ENCODE results near the gene GTPBP6. TPM values are rescaled to one million over a fixed set of nuclear protein-coding genes. Genes with fewer than 3 reads are reported as not detected.

The GTPBP6 gene
- total RNA-seq, 1 experiment from 2014 or later, result 72.4 TPM

- peaks cover 69% of the 10 kb centered on the region for H3K36me3 Mint-ChIP-seq (ENCODE audit: insufficient read depth, unreplicated experiment)
- Histone ChIP-seq H3K4me3 (ENCODE audit: low read depth, low read length) (no peak overlapping the region), H3K27me3 (replicated peaks; ENCODE audit: control insufficient read depth, insufficient read depth, low read length) (no peaks in the 10 kb centered on the region), H3K9me3 (no peaks in the 10 kb centered on the region), H3K4me1 (no peaks in the 10 kb centered on the region), H3K36me3 (ENCODE audit: control insufficient read depth, insufficient read depth, low read length) (peaks cover 6% of the 10 kb centered on the region)
- H3K27me3 Mint-ChIP-seq (ENCODE audit: insufficient read depth, unreplicated experiment), result no peaks in the 10 kb centered on the region
- DNase-seq, result no peak
- no peak overlapping the region for H3K27ac Mint-ChIP-seq (ENCODE audit: unreplicated experiment)
- intact Hi-C loops (cut with micrococcal nuclease; ENCODE audit: unreplicated experiment), result no loop called here
- TF ChIP-seq, protein P1, sequence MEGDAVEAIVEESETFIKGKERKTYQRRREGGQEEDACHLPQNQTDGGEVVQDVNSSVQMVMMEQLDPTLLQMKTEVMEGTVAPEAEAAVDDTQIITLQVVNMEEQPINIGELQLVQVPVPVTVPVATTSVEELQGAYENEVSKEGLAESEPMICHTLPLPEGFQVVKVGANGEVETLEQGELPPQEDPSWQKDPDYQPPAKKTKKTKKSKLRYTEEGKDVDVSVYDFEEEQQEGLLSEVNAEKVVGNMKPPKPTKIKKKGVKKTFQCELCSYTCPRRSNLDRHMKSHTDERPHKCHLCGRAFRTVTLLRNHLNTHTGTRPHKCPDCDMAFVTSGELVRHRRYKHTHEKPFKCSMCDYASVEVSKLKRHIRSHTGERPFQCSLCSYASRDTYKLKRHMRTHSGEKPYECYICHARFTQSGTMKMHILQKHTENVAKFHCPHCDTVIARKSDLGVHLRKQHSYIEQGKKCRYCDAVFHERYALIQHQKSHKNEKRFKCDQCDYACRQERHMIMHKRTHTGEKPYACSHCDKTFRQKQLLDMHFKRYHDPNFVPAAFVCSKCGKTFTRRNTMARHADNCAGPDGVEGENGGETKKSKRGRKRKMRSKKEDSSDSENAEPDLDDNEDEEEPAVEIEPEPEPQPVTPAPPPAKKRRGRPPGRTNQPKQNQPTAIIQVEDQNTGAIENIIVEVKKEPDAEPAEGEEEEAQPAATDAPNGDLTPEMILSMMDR (IDR thresholded peaks at IDR 0.05; ENCODE audit: insufficient read depth in 1 of 2, low read depth in 1 of 2, low read length in 1 of 2, severe bottlenecking in 1 of 2, unreplicated experiment in 1 of 2), result no peak
- H3K9me3 Mint-ChIP-seq (ENCODE audit: unreplicated experiment), result no peaks in the 10 kb centered on the region
- no peaks in the 10 kb centered on the region for H3K4me1 Mint-ChIP-seq (ENCODE audit: low read depth, unreplicated experiment)
- no TSS peak for BruUV-seq (replicated peaks)
- CTCF ChIA-PET, result no interaction called here
- POLR2A ChIA-PET, result no interaction called here
- H3K4me3 Mint-ChIP-seq (ENCODE audit: unreplicated experiment), result no peak overlapping the region
Measured at GRCh38 chrX:295136-295535, 23.5 kb downstream of the GTPBP6 start.

- no TSS peak for BruUV-seq (replicated peaks)
- DNase-seq, result no peak
- TF ChIP-seq, protein P1 (IDR thresholded peaks at IDR 0.05; ENCODE audit: insufficient read depth in 1 of 2, low read depth in 1 of 2, low read length in 1 of 2, severe bottlenecking in 1 of 2, unreplicated experiment in 1 of 2), result no peak
- Mint-ChIP-seq H3K36me3 (ENCODE audit: insufficient read depth, unreplicated experiment) (peaks cover 69% of the 10 kb centered on the region), H3K4me1 (ENCODE audit: low read depth, unreplicated experiment) (no peaks in the 10 kb centered on the region), H3K9me3 (ENCODE audit: unreplicated experiment) (no peaks in the 10 kb centered on the region), H3K4me3 (ENCODE audit: unreplicated experiment) (no peak overlapping the region), H3K27ac (ENCODE audit: unreplicated experiment) (no peak overlapping the region), H3K27me3 (ENCODE audit: insufficient read depth, unreplicated experiment) (no peaks in the 10 kb centered on the region)
- ChIA-PET CTCF (no interaction called here), POLR2A (no interaction called here)
- no peaks in the 10 kb centered on the region for H3K9me3 ChIP-seq
- intact Hi-C loops (cut with micrococcal nuclease; ENCODE audit: unreplicated experiment), result no loop called here
- peaks cover 9% of the 10 kb centered on the region for H3K36me3 ChIP-seq (ENCODE audit: control insufficient read depth, insufficient read depth, low read length)
- H3K4me1 ChIP-seq, result no peaks in the 10 kb centered on the region
- H3K4me3 ChIP-seq (ENCODE audit: low read depth, low read length), result no peak overlapping the region
- H3K27me3 ChIP-seq (replicated peaks; ENCODE audit: control insufficient read depth, insufficient read depth, low read length), result no peaks in the 10 kb centered on the region
Measured at GRCh38 chrX:292900-293897, 25.4 kb downstream of the GTPBP6 start.

DNA sequence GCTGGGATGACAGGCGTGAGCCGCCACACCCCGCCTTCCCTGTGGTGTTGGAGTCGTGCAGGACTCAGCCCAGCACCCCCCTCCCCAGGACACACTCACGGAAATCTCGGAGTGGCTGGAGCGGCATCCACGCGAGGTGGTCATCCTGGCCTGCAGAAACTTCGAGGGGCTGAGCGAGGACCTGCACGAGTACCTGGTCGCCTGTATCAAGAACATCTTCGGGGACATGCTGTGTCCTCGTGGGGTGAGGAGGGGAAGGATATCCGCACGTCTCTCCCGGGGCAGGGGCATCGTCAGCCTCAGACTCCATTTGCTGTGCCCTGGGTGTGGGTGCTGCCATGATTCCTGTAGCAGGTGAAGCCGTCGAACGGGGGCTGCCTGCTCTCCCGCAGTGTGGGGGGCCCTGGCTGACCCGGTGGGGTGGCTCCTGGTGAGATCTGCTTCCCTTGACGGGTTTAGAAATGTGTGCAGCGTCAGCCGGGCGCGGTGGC lies 27.1 kb downstream of the GTPBP6 start:
- H3K4me1 ChIP-seq, result no peaks in the 10 kb centered on the region
- no peak overlapping the region for H3K27ac Mint-ChIP-seq (ENCODE audit: unreplicated experiment)
- ChIA-PET CTCF (no interaction called here), POLR2A (no interaction called here)
- BruUV-seq (replicated peaks), result no TSS peak
- H3K27me3 Mint-ChIP-seq (ENCODE audit: insufficient read depth, unreplicated experiment), result no peaks in the 10 kb centered on the region
- intact Hi-C loops (cut with micrococcal nuclease; ENCODE audit: unreplicated experiment), result no loop called here
- no peak for DNase-seq
- H3K9me3 Mint-ChIP-seq (ENCODE audit: unreplicated experiment), result no peaks in the 10 kb centered on the region
- no peaks in the 10 kb centered on the region for H3K9me3 ChIP-seq
- no peaks in the 10 kb centered on the region for H3K27me3 ChIP-seq (replicated peaks; ENCODE audit: control insufficient read depth, insufficient read depth, low read length)
- H3K4me3 Mint-ChIP-seq (ENCODE audit: unreplicated experiment), result no peak overlapping the region
- no peak overlapping the region for H3K4me3 ChIP-seq (ENCODE audit: low read depth, low read length)
- no peaks in the 10 kb centered on the region for H3K4me1 Mint-ChIP-seq (ENCODE audit: low read depth, unreplicated experiment)
- peaks cover 12% of the 10 kb centered on the region for H3K36me3 ChIP-seq (ENCODE audit: control insufficient read depth, insufficient read depth, low read length)
- peaks cover 75% of the 10 kb centered on the region for H3K36me3 Mint-ChIP-seq (ENCODE audit: insufficient read depth, unreplicated experiment)
- TF ChIP-seq, protein P1 (IDR thresholded peaks at IDR 0.05; ENCODE audit: insufficient read depth in 1 of 2, low read depth in 1 of 2, low read length in 1 of 2, severe bottlenecking in 1 of 2, unreplicated experiment in 1 of 2), result no peak

Data from Caco-2 (cell line).